Activated CD8-positive, alpha-beta T cell treated with anti-CD3 and anti-CD28 coated beads for 36 hours (primary cell): ENCODE measurements around the gene TJP2. TPM values are rescaled to one million over a fixed set of nuclear protein-coding genes. Genes with fewer than 3 reads are reported as not detected.
A peak's percentile ranks its signal among the peaks of the same experiment; 100 is the strongest.

ENCODE experiments used
- ATAC-seq: fragments of 200-7000 bp; cut with Tn5 transposase; one replicate; pipeline ENCODE4 v1.10.0; 2021; ENCODE audit warnings: mild to moderate bottlenecking, moderate library complexity
- CTCF ChIA-PET: fragments of 350-600 bp; sonication (Branson Sonifier 250); formaldehyde crosslinking; loops from one replicate; lab custom pipeline; 2021; ENCODE audit warnings: antibody characterized with exemption; lab: Charles Lee
- POLR2A ChIA-PET: fragments of 350-600 bp; sonication (Branson Sonifier 250); formaldehyde crosslinking; loops from one replicate; lab custom pipeline; 2021; ENCODE audit warnings: antibody characterized with exemption; lab: Charles Lee
- DNase-seq: peaks from one replicate; pipeline ENCODE4 v3.0.0-alpha.2; 2020
- H3K27ac Mint-ChIP-seq: one replicate; pipeline ENCODE4 v1.8.0; 2021; ENCODE audit warnings: mild to moderate bottlenecking, mixed read lengths
- H3K27me3 Mint-ChIP-seq: one replicate; pipeline ENCODE4 v1.8.0; 2021; ENCODE audit warnings: mixed read lengths
- H3K36me3 Mint-ChIP-seq: one replicate; pipeline ENCODE4 v1.8.0; 2021; ENCODE audit warnings: low read depth, mixed read lengths
- H3K4me1 Mint-ChIP-seq: one replicate; pipeline ENCODE4 v1.8.0; 2021; ENCODE audit warnings: low read depth, mixed read lengths
- H3K4me3 Mint-ChIP-seq: one replicate; pipeline ENCODE4 v1.8.0; 2021; ENCODE audit warnings: mild to moderate bottlenecking, moderate library complexity, mixed read lengths
- H3K9me3 Mint-ChIP-seq: one replicate; pipeline ENCODE4 v1.8.0; 2021; ENCODE audit warnings: mixed read lengths
- CTCF ChIP-seq: fragments of 200-600 bp; IDR thresholded peaks from one replicate; pipeline ENCODE4 v1.8.0; 2022; ENCODE audit warnings: antibody characterized with exemption, mild to moderate bottlenecking
- intact Hi-C: fragments of 100-400 bp; cut with micrococcal nuclease; formaldehyde crosslinking; loops from one replicate; pipeline ENCODE4 v1.10.0; 2022
- total RNA-seq, 2 experiments: library from RNA; stranded (reverse); gene quantifications; one replicate each; pipeline ENCODE4 v1.2.3, GENCODE V29; 2021

The TJP2 gene
- total RNA-seq: 1 to 10 TPM; 3.7 to 3.9 TPM

GRCh38 chr9:69173891-69174615, at the start of gene TJP2:
TJP2 (plus strand) TSS chr9:69174277; CDS start chr9:69174373, 96 bp downstream.
- H3K36me3 Mint-ChIP-seq: no peaks in the 10 kb centered on the region
- intact Hi-C loops: no loop called here
- H3K27ac Mint-ChIP-seq: no peak within 1 kb of the TSS
- TF ChIP-seq CTCF: no peak
- no peaks in the 10 kb centered on the region for H3K9me3 Mint-ChIP-seq
- H3K27me3 Mint-ChIP-seq: peaks cover 42% of the 10 kb centered on the region
- ChIA-PET POLR2A (interaction anchor here (1.6 kb wide), 1 partner anchor 14 kb away, joined by 4 read pairs; no protein-coding TSS in a partner anchor), CTCF (no interaction called here)
- peak; percentile 24 for ATAC-seq
- DNase-seq: peak; percentile 54
- H3K4me3 Mint-ChIP-seq: peak within 1 kb of the TSS; percentile 72
- H3K4me1 Mint-ChIP-seq: peaks cover 33% of the 10 kb centered on the region

- H3K27ac Mint-ChIP-seq: no peak overlapping the region
- no peak overlapping the region for H3K4me3 Mint-ChIP-seq
These were observed 43.3 kb upstream of the TJP2 start for GRCh38 chr9:69130456-69131441.

GRCh38 chr9:69131682-69132081, 42.4 kb upstream of the TJP2 start:
- ChIA-PET POLR2A (no interaction called here), CTCF (interaction anchor here (0.9 kb wide), 1 partner anchor 9 kb away, joined by 3 read pairs; no protein-coding TSS in a partner anchor)
- Mint-ChIP-seq H3K4me3 (no peak overlapping the region), H3K4me1 (no peaks in the 10 kb centered on the region), H3K27ac (no peak overlapping the region), H3K9me3 (no peaks in the 10 kb centered on the region), H3K27me3 (no peaks in the 10 kb centered on the region), H3K36me3 (no peaks in the 10 kb centered on the region)
- no peak for TF ChIP-seq CTCF
- DNase-seq: no peak
- intact Hi-C loops: loop anchor here (10.0 kb wide), 1 partner anchor 63 kb away; no protein-coding TSS in a partner anchor
- no peak for ATAC-seq

More at GRCh38 chr9:69130456-69131441, 43.3 kb upstream of the TJP2 start:
- ChIA-PET CTCF (interaction anchor here (0.9 kb wide), 1 partner anchor 8 kb away, joined by 3 read pairs; no protein-coding TSS in a partner anchor), POLR2A (no interaction called here)
- intact Hi-C loops: loop anchor here (10.0 kb wide), 1 partner anchor 64 kb away; no protein-coding TSS in a partner anchor
- Mint-ChIP-seq H3K27me3 (no peaks in the 10 kb centered on the region), H3K4me1 (no peaks in the 10 kb centered on the region), H3K9me3 (no peaks in the 10 kb centered on the region), H3K36me3 (no peaks in the 10 kb centered on the region)
- no peak for ATAC-seq
- no peak for TF ChIP-seq CTCF
- DNase-seq: no peak

GRCh38 chr9:69132361-69132760, 41.7 kb upstream of the TJP2 start:
- no peaks in the 10 kb centered on the region for H3K27me3 Mint-ChIP-seq
- DNase-seq (no peak), ATAC-seq (no peak)
- intact Hi-C loops: loop anchor here (10.0 kb wide), 1 partner anchor 62 kb away; no protein-coding TSS in a partner anchor
- H3K4me3 Mint-ChIP-seq: no peak overlapping the region
- no peaks in the 10 kb centered on the region for H3K9me3 Mint-ChIP-seq
- no peak for TF ChIP-seq CTCF
- H3K36me3 Mint-ChIP-seq: no peaks in the 10 kb centered on the region
- CTCF ChIA-PET: no interaction called here
- no peaks in the 10 kb centered on the region for H3K4me1 Mint-ChIP-seq
- H3K27ac Mint-ChIP-seq: no peak overlapping the region
- POLR2A ChIA-PET: no interaction called here
